Pons (tissue), 1 donor: Measurements from ENCODE around the gene ARHGAP22.

ENCODE experiments used
- DNase-seq: peaks from one replicate; pipeline ENCODE4 v3.0.0-alpha.2; 2016; ENCODE audit warnings: low spot score

ARHGAP22 gene

DNA sequence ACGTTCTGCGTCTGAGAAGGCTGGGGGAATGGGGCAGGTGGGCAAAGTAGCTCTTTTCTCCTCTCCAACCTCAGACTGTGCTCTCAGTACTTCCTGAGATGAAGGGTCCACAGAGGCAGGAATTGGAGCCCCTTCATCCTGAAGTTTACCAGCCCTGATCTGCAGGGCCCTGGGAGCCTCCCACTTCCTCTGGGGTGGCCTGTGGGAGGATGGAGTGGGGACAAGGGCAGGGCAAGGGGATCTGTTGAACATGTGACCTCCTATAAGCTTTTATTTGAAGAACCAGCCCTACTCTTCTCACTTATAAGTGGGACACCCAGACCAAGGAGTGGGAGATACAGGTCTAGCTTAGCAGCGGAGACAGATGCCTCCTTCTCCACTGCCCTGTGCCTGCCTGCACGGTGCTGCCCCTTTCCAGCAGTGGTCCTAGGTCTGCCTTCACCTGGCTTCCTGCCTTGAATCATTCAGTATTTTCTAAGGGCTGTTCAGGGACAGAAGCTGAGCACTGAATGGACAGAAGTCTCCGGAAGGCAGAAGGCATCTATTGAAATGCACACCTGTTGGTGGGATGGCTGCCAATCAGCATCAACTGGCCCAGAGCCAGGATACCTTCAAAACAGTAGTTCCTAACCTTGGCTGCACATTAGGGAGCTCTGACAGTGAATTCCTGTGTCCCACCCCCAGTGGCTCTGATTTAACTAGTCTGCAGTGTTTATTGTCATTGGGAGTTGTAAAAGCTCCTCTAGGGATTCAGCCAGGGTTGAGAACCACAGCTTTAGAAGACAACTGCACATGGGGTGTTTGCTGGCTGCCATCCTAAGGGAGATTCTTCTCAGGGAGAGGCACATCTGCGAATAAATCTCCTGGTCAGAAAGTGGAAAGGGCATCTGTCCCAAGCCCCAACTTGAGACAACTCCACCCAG is 2.7 kb upstream of the ARHGAP22 start:
- DNase-seq = no peak

DNA sequence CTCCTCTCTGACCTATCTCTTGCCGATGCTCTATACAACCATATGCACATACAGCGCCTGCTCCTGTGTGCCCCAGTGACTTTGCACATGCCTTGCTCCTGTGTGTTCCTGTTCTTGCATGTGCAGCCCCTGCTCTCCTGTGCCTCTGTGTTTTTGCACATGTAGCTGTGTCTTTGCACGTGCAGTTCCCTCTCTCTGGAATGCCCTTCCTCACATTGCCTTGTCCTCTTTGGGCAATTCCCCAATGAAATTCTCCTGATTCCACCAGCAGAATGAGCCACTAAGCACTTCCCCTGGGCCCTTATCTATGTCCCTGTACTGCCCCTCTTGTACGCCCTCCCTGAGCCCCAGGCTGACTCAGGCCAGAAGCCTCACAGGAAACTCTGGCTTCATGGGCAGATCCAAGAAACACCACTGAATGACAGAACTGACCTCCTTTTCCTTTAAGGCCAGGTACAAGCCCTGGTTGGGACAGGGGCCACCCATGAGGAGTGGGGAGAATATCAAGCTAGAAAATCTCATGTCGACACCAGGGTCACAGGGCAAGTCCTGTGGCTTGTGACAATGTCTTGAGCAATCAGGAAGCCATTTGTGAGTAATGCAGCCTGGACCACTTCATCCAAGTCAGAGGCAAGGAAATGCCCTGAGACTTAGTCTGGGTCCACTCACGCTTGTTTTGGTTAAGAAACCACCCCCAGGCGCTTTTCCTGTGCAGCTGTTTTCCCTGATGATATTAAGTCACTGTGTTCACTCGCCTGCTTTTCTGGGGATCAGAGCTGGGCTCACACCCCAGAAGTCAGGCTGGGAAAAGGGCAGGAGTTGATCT is 1.9 kb upstream of the ARHGAP22 start:
- peak; percentile 55 for DNase-seq

GRCh38 chr10:48605786-48606529 is 1.1 kb upstream of the ARHGAP22 start:
- no peak for DNase-seq

DNA sequence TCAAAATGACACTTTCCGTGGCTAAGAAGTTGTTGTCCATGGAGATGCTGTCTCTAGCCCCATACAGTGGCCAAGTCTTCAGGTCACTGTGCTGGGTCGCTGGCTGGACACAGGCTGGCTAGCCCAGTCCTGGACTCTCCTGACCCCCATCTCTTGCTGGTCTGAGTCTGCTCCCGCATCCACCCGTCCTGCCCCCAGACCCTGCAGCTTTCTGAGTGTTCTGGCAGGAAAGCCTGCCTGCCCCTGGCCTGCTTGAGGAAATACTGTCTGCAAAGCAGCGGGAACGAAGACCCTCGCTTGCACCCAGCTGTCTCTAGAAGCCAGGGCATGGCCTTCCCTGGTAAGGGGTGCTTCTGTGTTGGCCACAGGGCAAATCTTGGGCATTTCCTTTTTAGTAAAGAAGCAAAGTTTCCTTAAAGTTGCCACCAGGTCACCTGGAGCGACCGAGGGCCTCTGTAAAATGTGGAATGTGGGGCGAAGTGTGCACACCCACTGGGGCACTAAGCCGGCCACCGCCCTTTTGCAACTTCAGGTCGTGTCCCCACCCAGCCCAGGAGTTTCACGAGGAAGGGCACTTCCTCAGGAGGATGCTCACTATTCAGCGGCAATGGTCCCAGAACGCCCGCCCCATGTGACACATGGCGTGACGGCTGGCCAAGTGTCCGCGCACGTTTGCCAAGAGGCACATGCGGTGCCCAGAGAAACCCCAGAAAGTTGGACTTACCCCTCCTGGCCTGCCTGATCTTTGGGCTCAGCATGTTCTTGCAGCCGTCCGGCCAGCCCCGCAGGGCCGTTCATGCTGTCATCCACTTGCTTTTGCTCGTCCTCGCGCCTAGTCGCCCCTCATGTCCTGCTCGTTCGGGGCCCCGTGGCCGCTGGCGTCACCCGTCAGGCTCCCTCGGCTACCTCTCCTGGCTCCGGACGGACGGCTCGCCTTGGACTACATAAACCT is 558 bp downstream of the ARHGAP22 start:
- DNase-seq = peak; percentile 73

DNA sequence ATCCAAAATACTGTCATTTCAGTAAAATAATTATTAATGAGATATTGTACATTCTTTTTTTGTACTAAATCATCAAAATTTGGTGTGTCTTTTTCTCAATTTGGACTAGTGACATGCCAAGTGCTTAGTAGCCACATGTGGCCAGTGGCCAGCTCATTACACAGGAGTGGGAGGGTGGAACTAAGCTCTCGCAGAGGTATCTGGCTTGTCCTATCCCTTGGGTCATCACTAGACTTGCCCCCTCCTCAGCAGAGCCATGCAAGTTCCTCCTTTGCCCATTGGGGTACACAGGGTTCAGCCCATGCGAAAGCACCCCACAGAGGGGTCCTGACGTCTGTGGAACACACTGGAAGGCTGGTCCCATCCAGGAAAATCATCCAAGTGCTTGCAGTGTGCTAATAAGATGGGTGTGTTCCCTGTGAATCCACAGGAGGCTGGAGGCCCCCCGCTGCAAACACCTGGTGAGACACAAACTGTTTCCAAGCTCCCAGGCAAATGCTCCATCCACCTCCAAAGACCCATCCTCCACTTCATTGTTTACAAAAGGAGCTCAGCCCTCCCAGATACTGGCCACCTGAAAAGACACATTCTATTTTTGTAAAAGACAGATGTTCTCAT is 1.3 kb downstream of the ARHGAP22 start:
- peak; percentile 62 for DNase-seq

- DNase-seq = no peak
These were observed 2.3 kb downstream of the ARHGAP22 start for GRCh38 chr10:48602401-48603135.

DNA sequence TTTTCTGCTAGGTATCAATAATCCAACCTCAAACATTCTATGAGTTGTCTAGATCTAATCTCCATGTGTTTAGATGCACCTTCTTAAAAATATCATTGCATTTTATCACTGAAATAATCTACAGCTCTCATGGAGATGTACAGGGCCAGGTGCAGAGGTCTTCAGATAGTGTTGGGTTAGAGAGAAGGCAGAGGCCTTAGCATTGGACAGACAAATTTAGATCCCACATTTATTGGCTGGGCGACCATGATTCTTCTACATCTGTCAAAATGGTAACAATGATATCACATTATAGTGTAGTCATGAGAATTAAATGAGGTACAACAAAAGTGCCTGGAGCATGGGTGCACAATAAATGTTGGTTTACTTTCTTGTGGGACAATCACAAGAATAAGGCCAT is 3.1 kb downstream of the ARHGAP22 start:
- DNase-seq = no peak

DNA sequence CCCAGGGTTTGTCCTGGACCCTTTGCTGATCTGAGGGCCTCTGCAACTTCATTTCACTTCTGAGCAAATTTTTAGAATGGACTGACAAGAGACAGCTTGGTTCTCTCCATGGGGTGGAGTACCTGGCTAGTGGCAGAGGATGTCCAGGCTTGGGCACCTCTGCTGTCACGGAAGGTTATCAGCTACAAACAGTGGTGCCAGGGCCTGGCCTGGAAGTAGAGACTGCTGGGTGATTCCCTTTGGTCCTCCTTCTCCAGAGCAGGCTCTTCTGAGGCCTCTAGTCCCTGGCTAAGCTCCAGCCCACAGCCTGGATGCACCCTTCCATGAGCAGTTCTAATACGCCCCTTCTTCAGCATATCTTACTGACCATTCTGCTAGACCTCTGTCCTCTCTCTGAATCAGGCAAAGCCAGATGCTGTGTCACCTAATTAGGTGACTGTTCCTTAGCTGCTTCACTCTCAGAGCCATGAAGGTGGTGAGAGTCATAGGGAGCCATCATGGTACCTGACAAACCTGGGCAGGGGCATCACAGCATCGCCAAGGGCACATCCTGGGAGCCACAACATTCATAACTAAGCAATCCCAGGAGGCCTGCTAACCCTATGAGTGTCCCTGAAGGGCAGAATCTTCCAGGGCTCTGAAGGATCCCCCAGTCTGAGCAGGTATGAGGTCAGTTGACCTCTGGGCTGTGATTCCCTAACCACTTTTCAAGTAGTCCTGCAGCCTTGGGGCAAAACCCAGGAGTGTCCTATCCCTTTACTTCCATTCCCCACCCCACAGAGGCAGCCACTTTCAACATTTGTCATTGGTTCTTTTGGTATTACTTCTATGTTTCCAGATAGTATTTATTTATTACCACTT is 4.0 kb downstream of the ARHGAP22 start:
- no peak for DNase-seq

DNA sequence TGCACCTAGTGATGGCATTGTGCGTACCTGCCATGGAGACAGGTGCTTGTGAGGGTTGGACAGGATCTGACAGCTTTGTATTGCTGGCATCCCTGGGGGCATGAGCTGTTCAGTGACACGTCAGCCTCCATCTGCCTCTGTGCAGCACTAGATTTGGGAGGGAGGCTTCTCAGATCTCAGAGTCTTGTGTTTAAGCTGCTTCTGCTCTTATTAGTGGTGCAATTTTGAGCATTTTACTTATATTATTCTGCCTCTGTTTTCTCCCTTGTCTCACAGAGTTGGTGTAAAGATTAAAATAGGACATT is 5.1 kb downstream of the ARHGAP22 start:
- peak; percentile 65 for DNase-seq

DNA sequence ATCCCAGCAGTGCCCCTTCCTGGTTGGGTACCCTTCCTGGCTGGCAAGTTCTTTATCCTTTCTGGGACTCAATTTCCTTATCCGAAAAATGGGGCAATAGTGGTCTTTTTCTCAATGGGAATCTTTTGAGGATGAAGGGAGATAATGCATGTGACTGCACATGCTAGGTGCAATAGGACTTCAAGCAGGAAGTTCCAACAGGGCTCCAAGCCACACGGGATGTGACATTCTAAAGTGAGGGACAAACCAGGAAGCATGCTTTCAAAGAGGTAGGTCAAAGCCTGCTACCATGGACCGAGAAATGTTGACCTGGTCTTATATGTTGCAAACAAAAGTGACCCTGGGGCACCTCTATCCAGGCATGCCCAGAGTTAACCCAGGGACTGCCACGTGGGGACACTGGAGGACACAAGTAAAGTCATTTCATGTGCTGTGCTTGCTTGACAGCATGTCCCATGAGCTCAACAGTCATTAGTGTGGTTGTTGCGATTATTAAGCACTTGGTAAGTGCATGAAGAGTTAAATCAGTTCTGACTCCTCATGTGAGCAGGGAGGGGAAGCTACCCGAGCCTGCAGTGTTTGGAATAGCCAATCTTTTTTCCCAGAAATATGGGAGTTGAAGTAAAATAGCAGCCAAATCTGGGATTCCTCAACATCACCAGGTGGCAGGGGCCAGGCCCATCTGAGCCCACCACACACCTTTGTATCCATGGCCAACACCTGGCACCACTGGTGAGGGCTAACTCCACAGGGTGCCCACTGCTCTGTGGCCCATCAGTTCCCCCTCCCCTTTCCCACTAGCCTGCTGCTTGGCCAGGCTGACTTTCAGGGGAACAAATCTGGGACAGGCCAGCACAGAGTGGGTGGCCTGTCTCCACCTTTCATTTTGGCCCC is 5.7 kb downstream of the ARHGAP22 start:
- peak; percentile 56 for DNase-seq

DNA sequence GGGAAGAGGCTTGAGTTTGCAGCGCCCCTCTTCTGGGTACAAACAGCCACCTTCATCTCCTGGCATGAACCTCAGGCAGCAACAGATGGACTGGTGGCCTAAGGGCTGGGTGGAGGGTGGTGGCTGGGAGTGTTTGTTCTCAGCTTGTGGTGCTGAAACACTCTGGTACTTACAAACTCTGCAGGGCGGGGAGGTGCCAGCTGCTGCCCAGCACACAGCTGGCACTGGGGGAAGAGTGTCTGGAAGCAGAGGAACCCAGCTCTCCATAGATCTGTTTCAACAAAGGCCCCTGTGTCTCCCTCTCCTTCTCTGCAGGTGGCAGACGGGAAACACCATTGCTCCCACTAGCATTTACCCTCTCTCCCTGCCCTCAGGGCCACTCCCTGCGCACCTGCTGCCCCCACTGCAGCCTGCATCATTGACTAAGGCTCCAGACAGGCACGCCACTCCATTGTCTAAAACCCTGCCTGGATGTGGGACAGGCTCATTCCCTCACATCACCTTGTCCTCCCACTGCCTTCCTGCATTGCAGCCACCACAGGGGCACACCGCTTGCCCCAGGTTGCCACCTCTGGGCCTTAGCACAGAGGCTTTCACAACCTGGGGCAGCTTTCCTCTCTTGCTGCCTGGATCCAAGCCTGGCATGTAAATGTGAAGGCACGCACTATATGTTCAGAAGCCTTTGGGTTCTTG is 6.5 kb downstream of the ARHGAP22 start:
- peak; percentile 98 for DNase-seq

- no peak for DNase-seq
These were observed 9.3 kb downstream of the ARHGAP22 start for GRCh38 chr10:48595539-48595932.

GRCh38 chr10:48594803-48595538 is 9.9 kb downstream of the ARHGAP22 start:
- peak; percentile 62 for DNase-seq

DNA sequence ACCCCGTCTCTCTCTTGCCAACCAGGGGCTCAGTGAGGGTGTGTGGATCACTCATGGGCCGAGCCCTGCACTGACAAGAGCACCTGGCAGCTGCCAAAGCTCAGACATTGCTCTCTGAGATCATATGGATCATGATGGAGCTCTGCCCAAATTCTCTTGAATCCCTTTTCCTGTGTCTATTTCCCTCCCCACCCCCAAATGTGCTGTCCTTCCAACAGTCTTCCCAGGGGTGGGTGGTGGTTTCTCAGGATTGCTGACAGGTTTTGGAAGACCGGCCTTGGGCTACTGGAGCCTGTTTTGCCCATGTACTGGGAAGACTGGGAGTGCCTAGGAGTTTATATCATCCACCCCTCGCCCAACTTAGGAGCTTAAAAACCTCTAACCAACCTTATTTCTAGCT is 10.5 kb downstream of the ARHGAP22 start:
- no peak for DNase-seq

DNA sequence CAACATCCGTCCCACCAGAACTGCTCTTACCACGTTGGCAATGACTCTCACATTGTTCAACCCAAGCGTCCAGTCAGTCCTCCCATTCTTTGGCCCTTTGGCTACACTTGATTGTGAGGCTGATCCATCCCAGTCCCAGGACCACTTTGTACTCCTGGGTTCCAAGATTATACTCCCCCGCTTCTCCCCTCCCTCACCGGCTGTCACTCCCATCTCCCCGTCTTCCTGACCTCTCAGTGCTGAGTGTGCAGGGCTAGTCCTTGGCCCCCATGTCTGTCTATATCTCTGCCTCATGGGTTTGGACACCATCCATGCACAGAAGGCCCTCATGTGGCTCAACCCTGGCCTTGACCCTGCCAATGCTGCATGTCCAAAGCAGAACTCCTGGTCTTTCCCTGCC is 12.5 kb downstream of the ARHGAP22 start:
- no peak for DNase-seq

- DNase-seq = no peak
These were observed 13.9 kb downstream of the ARHGAP22 start for GRCh38 chr10:48590945-48591344.

GRCh38 chr10:48589266-48589665 is 15.6 kb downstream of the ARHGAP22 start:
- DNase-seq = peak; percentile 74
